WERI-Rb-1 (cell line): ENCODE data around the gene MYO10.
"Not testable (repeated sequence)": the region's sequence is repeated elsewhere in the genome, so short reads cannot be mapped to it uniquely, and the experiment has no call there.

Experiments used
- DNase-seq: peaks from one replicate; pipeline ENCODE4 v3.0.0-alpha.2; 2020
- H3K27ac ChIP-seq: fragments of 250-450 bp; sonication (Bioruptor Pico); 2 replicates; pipeline ENCODE4 v1.5.1; 2020; ENCODE audit warnings: mild to moderate bottlenecking, moderate library complexity
- H3K27me3 ChIP-seq: fragments of 250-450 bp; sonication (Bioruptor Pico); 2 replicates; pipeline ENCODE4 v1.5.1; 2021; ENCODE audit warnings: mild to moderate bottlenecking, low read depth, moderate library complexity; ENCODE audit not compliant: insufficient read depth, severe bottlenecking
- H3K36me3 ChIP-seq: fragments of 250-450 bp; sonication (Bioruptor Pico); 2 replicates; pipeline ENCODE4 v1.5.1; 2020; ENCODE audit warnings: mild to moderate bottlenecking, moderate library complexity
- H3K4me3 ChIP-seq: 2 replicates; pipeline ENCODE4 v1.5.1; 2011; ENCODE audit warnings: low read depth, mild to moderate bottlenecking, control low read depth, low read length
- H3K9me3 ChIP-seq: fragments of 250-450 bp; sonication (Bioruptor Pico); 2 replicates; pipeline ENCODE4 v1.5.1; 2021; ENCODE audit warnings: mild to moderate bottlenecking, moderate library complexity; ENCODE audit not compliant: severe bottlenecking
- CTCF ChIP-seq: IDR thresholded peaks from 2 replicates; pipeline ENCODE4 v1.5.1; 2011; ENCODE audit warnings: low read depth, mild to moderate bottlenecking, control low read depth, inconsistent platforms, low read length

Gene MYO10

GRCh38 chr5:16742938-16743337 lies 193.2 kb downstream of the MYO10 start:
- no peak for TF ChIP-seq CTCF
- no peak for DNase-seq
- Histone ChIP-seq H3K4me3 (no peak overlapping the region), H3K27ac (no peak overlapping the region), H3K9me3 (no peaks in the 10 kb centered on the region), H3K27me3 (no peaks in the 10 kb centered on the region), H3K36me3 (peaks cover 5% of the 10 kb centered on the region; the same call in 1 of the 2 replicates)

- no peak for TF ChIP-seq CTCF
- H3K27me3 ChIP-seq: no peaks in the 10 kb centered on the region
- 0 out of 2 replicates have a peak, but pooled peaks cover 3% of the 10 kb centered on the region for H3K36me3 ChIP-seq
- H3K4me3 ChIP-seq: no peak overlapping the region
- no peak for DNase-seq
- H3K27ac ChIP-seq: no peak overlapping the region
- H3K9me3 ChIP-seq: no peaks in the 10 kb centered on the region
Measured at GRCh38 chr5:16740811-16741392, 195.2 kb downstream of the MYO10 start.

GRCh38 chr5:16740066-16740810 lies 195.8 kb downstream of the MYO10 start:
- Histone ChIP-seq H3K36me3 (0 out of 2 replicates have a peak, but pooled peaks cover 3% of the 10 kb centered on the region), H3K4me3 (no peak overlapping the region), H3K27me3 (no peaks in the 10 kb centered on the region), H3K9me3 (no peaks in the 10 kb centered on the region), H3K27ac (no peak overlapping the region)
- TF ChIP-seq CTCF: no peak
- no peak for DNase-seq

GRCh38 chr5:16738393-16738792 lies 197.7 kb downstream of the MYO10 start:
- H3K36me3 ChIP-seq, H3K27me3 ChIP-seq, H3K9me3 ChIP-seq, H3K27ac ChIP-seq, DNase-seq, H3K4me3 ChIP-seq: not testable (repeated sequence)

GRCh38 chr5:16737620-16738364 lies 198.3 kb downstream of the MYO10 start:
- H3K27ac ChIP-seq: no peak overlapping the region
- H3K27me3 ChIP-seq: no peaks in the 10 kb centered on the region
- peak; percentile 31 for DNase-seq
- no peaks in the 10 kb centered on the region for H3K9me3 ChIP-seq
- TF ChIP-seq CTCF: no peak
- peaks cover 7% of the 10 kb centered on the region; the same call in 1 of the 2 replicates for H3K36me3 ChIP-seq
- no peak overlapping the region for H3K4me3 ChIP-seq

- TF ChIP-seq CTCF: no peak
- Histone ChIP-seq H3K27me3 (no peaks in the 10 kb centered on the region), H3K27ac (no peak overlapping the region), H3K4me3 (no peak overlapping the region), H3K9me3 (no peaks in the 10 kb centered on the region), H3K36me3 (peaks cover 7% of the 10 kb centered on the region; the same call in 1 of the 2 replicates)
- DNase-seq: no peak
Measured at GRCh38 chr5:16737209-16737608, 198.9 kb downstream of the MYO10 start.
